ENCODE measurements around the gene RPS6KC1. TPM values are rescaled to one million over a fixed set of nuclear protein-coding genes. Genes with fewer than 3 reads are reported as not detected.

The RPS6KC1 gene
- total RNA-seq, 2 donors from 2014 or later = 13.7 to 48.5 TPM

DNA sequence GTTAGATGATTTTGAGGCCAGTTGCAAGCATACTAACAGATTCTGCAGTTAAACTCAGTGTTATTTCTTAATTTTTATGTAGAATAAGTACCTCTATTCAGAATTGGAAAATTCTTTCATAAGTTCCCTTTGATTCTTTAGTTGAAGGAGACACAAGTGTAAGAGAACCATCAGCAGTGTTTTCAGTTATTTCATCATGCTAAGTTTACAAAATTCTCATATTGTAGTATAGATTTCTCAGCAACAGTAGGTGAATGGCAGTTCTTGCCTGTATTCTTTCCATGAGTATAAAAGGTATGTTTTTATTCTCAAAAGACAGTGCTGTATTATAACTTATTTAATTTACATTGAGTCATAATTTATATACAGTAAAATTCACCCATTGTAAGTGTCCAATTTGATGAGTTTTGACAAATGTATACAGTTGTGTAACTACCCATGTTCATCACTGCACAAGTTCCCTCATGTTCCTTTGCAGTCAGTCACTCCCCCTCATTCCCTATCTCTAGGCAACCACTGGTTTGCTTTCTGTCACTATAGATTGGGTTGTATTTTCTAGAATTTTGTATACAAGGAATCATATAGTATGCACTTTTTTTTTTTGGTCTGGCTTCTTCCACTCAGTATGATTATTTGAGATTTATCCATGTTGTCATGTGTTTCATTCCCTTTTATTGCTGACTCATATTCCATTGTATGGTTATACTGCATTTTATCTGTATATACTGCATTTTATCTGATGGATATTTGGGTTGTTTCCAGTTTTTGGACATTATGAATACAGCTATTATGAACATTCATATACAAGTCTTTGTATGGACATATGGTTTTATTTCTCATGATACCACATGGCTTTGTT lies 3.9 kb downstream of the RPS6KC1 start:
- Histone ChIP-seq H3K27ac (no peak overlapping the region), H3K4me3 (no peak overlapping the region), H3K4me1 (peaks cover 13% of the 10 kb centered on the region), H3K27me3 (no peaks in the 10 kb centered on the region), H3K9me3 (no peaks in the 10 kb centered on the region), H3K36me3 (replicated peaks in 1 of 2; ENCODE audit: insufficient read depth in 1 of 2, low read depth in 2 of 2) (no peaks in the 10 kb centered on the region)
- no peak for ATAC-seq
- intact Hi-C loops (cut with DNase I) = no loop called here
- DNase-seq = no peak
- no peak for TF ChIP-seq POLR2A (IDR thresholded peaks at IDR 0.05)
- TF ChIP-seq, protein P1, sequence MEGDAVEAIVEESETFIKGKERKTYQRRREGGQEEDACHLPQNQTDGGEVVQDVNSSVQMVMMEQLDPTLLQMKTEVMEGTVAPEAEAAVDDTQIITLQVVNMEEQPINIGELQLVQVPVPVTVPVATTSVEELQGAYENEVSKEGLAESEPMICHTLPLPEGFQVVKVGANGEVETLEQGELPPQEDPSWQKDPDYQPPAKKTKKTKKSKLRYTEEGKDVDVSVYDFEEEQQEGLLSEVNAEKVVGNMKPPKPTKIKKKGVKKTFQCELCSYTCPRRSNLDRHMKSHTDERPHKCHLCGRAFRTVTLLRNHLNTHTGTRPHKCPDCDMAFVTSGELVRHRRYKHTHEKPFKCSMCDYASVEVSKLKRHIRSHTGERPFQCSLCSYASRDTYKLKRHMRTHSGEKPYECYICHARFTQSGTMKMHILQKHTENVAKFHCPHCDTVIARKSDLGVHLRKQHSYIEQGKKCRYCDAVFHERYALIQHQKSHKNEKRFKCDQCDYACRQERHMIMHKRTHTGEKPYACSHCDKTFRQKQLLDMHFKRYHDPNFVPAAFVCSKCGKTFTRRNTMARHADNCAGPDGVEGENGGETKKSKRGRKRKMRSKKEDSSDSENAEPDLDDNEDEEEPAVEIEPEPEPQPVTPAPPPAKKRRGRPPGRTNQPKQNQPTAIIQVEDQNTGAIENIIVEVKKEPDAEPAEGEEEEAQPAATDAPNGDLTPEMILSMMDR (IDR thresholded peaks at IDR 0.05) = no peak

DNA sequence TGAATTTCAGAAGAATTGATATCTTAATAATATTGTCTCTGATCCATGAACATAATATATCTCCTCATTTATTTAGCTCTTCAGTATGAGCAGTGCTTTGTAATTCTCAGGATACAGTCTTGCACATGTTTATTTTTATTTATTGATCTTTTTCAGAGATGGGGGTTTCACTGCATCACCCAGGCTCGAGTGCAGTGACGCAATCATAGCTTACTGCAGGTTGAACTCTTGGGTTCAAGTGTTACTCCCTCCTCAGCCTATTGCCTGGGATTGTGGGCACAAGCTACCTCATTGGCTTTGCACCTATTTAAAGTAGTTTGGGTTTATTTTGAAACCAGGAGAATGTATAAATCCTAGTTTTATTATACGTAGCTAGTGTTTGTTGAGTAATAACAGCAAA lies 4.7 kb downstream of the RPS6KC1 start:
- TF ChIP-seq POLR2A (IDR thresholded peaks at IDR 0.05) = no peak
- TF ChIP-seq, protein P1 (IDR thresholded peaks at IDR 0.05) = no peak
- no peaks in the 10 kb centered on the region for H3K36me3 ChIP-seq (replicated peaks in 1 of 2; ENCODE audit: insufficient read depth in 1 of 2, low read depth in 2 of 2)
- H3K27ac ChIP-seq = no peak overlapping the region
- DNase-seq (no peak), ATAC-seq (no peak)
- WGBS, 2 donors = 67 to 72% methylated on average over 3 of the region's 3 CpGs
- H3K9me3 ChIP-seq = no peaks in the 10 kb centered on the region
- no peak overlapping the region for H3K4me3 ChIP-seq
- intact Hi-C loops (cut with DNase I) = no loop called here
- H3K27me3 ChIP-seq = no peaks in the 10 kb centered on the region
- peaks cover 13% of the 10 kb centered on the region for H3K4me1 ChIP-seq

DNA sequence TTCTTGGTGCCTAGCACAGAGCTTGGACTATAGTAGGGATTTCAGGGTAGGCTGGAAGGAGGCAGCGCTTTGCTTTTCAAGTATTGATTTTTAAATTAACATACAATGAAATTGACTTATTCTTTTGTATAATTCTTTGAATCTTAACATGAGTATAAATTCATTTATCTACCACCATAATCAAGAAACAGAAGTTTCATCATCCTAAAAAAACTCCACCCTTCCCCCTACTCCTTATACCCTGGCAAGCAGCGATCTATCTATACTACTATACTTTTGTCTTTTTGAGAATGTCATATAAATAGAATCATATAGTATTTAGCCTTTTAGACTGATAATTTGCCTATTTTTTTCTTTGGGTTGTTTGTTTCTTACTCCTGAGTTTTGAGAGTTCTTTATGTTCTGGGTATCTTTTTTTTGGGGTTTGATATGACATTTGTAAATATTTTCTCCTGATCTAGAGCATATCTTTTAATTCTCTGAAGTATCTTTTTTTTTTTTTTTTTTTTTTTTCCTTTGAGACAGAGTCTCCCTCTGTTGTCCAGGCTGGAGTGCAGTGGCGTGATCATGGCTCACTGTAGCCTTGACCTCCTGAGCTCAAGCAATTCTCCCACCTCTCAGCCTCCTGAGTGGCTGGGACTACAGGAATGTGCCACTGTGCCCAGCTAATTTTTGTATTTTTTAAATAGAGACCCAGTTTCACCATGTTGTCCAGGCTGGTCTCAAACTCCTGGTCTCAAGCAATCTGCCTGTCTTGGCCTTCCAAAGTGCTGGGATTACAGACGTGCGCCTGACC lies 6.4 kb downstream of the RPS6KC1 start:
- 75 to 83% methylated on average over 5 of the region's 5 CpGs for WGBS, 2 donors
- Histone ChIP-seq H3K9me3 (no peaks in the 10 kb centered on the region), H3K27ac (no peak overlapping the region), H3K4me3 (no peak overlapping the region), H3K27me3 (no peaks in the 10 kb centered on the region), H3K36me3 (replicated peaks in 1 of 2; ENCODE audit: insufficient read depth in 1 of 2, low read depth in 2 of 2) (no peaks in the 10 kb centered on the region), H3K4me1 (peaks cover 6% of the 10 kb centered on the region)
- ATAC-seq (no peak), DNase-seq (no peak)
- intact Hi-C loops (cut with DNase I) = no loop called here
- TF ChIP-seq, protein P1 (IDR thresholded peaks at IDR 0.05) = no peak
- no peak for TF ChIP-seq POLR2A (IDR thresholded peaks at IDR 0.05)

GRCh38 chr1:213060836-213061235 lies 9.8 kb downstream of the RPS6KC1 start:
- H3K36me3 ChIP-seq (replicated peaks in 1 of 2; ENCODE audit: insufficient read depth in 1 of 2, low read depth in 2 of 2) = no peaks in the 10 kb centered on the region
- TF ChIP-seq POLR2A (IDR thresholded peaks at IDR 0.05) = no peak
- TF ChIP-seq, protein P1 (IDR thresholded peaks at IDR 0.05) = no peak
- no peaks in the 10 kb centered on the region for H3K27me3 ChIP-seq
- no peak overlapping the region for H3K27ac ChIP-seq
- DNase-seq = no peak
- 96 to 100% methylated on average over 2 of the region's 2 CpGs for WGBS, 2 donors
- intact Hi-C loops (cut with DNase I) = no loop called here
- no peak overlapping the region for H3K4me3 ChIP-seq
- no peaks in the 10 kb centered on the region for H3K9me3 ChIP-seq
- H3K4me1 ChIP-seq = no peaks in the 10 kb centered on the region
- no peak for ATAC-seq
